ENCODE measurements around the gene SKAP1. TPM values are rescaled to one million over a fixed set of nuclear protein-coding genes. Genes with fewer than 3 reads are reported as not detected.

Gene SKAP1
- total RNA-seq, 1 experiment from 2014 or later, result 0.31 TPM

GRCh38 chr17:48317732-48318131, 112.3 kb downstream of the SKAP1 start:
- no peaks in the 10 kb centered on the region for H3F3A ChIP-seq (ENCODE audit: insufficient read depth, low read depth)
- no peaks in the 10 kb centered on the region for H3K4me1 ChIP-seq (replicated peaks; ENCODE audit: insufficient read depth)
- H3K4me3 ChIP-seq, result no peak overlapping the region
- H3K79me2 ChIP-seq (ENCODE audit: low read depth), result no peaks in the 10 kb centered on the region
- ChIA-PET POLR2A (ENCODE audit: unreplicated experiment) (no interaction called here), CTCF (no interaction called here)
- no peaks in the 10 kb centered on the region for H3K36me3 ChIP-seq (ENCODE audit: low read depth)
- H2AFZ ChIP-seq, result no peak overlapping the region
- no peak for DNase-seq
- no peaks in the 10 kb centered on the region for H4K20me1 ChIP-seq (ENCODE audit: insufficient read depth)
- intact Hi-C loops (cut with micrococcal nuclease; ENCODE audit: unreplicated experiment), result no loop called here
- H3K27ac ChIP-seq, result no peak overlapping the region
- BruUV-seq (replicated peaks), result no TSS peak
- no peaks in the 10 kb centered on the region for H3K9me2 ChIP-seq (ENCODE audit: insufficient read depth)
- no peaks in the 10 kb centered on the region for H3K9me3 ChIP-seq (ENCODE audit: insufficient read depth, low read depth)
- TF ChIP-seq EZH2 (IDR thresholded peaks at IDR 0.05; ENCODE audit: low read depth) (no peak), CTCF (conservative IDR thresholded peaks at IDR 0.05) (no peak)
- H3K27me3 ChIP-seq (ENCODE audit: insufficient read depth, low read depth), result no peaks in the 10 kb centered on the region
- H3K4me2 ChIP-seq, result no peak overlapping the region

GRCh38 chr17:48314716-48315115, 115.3 kb downstream of the SKAP1 start:
- H3K4me1 ChIP-seq (replicated peaks; ENCODE audit: insufficient read depth), result no peaks in the 10 kb centered on the region
- H3K4me3 ChIP-seq, result no peak overlapping the region
- no peak for TF ChIP-seq CTCF (conservative IDR thresholded peaks at IDR 0.05)
- TF ChIP-seq EZH2 (IDR thresholded peaks at IDR 0.05; ENCODE audit: low read depth), result no peak
- no peak overlapping the region for H2AFZ ChIP-seq
- H3K9me3 ChIP-seq (ENCODE audit: insufficient read depth, low read depth), result no peaks in the 10 kb centered on the region
- intact Hi-C loops (cut with micrococcal nuclease; ENCODE audit: unreplicated experiment), result no loop called here
- no peak overlapping the region for H3K4me2 ChIP-seq
- no peaks in the 10 kb centered on the region for H3K9me2 ChIP-seq (ENCODE audit: insufficient read depth)
- no peak overlapping the region for H3K27ac ChIP-seq
- no peaks in the 10 kb centered on the region for H4K20me1 ChIP-seq (ENCODE audit: insufficient read depth)
- no peaks in the 10 kb centered on the region for H3K27me3 ChIP-seq (ENCODE audit: insufficient read depth, low read depth)
- no TSS peak for BruUV-seq (replicated peaks)
- DNase-seq, result no peak
- H3F3A ChIP-seq (ENCODE audit: insufficient read depth, low read depth), result no peaks in the 10 kb centered on the region
- CTCF ChIA-PET, result no interaction called here
- no peaks in the 10 kb centered on the region for H3K79me2 ChIP-seq (ENCODE audit: low read depth)
- POLR2A ChIA-PET (ENCODE audit: unreplicated experiment), result no interaction called here
- no peaks in the 10 kb centered on the region for H3K36me3 ChIP-seq (ENCODE audit: low read depth)

- intact Hi-C loops (cut with micrococcal nuclease; ENCODE audit: unreplicated experiment), result no loop called here
- Histone ChIP-seq H2AFZ (no peak overlapping the region), H3K9me2 (ENCODE audit: insufficient read depth) (no peaks in the 10 kb centered on the region), H3K9me3 (ENCODE audit: insufficient read depth, low read depth) (no peaks in the 10 kb centered on the region), H3K79me2 (ENCODE audit: low read depth) (no peaks in the 10 kb centered on the region), H3K27me3 (ENCODE audit: insufficient read depth, low read depth) (no peaks in the 10 kb centered on the region), H3K27ac (no peak overlapping the region), H3K4me1 (replicated peaks; ENCODE audit: insufficient read depth) (no peaks in the 10 kb centered on the region), H3K4me2 (no peak overlapping the region), H3K4me3 (no peak overlapping the region), H4K20me1 (ENCODE audit: insufficient read depth) (no peaks in the 10 kb centered on the region), H3F3A (ENCODE audit: insufficient read depth, low read depth) (no peaks in the 10 kb centered on the region), H3K36me3 (ENCODE audit: low read depth) (no peaks in the 10 kb centered on the region)
- BruUV-seq (replicated peaks), result no TSS peak
- TF ChIP-seq EZH2 (IDR thresholded peaks at IDR 0.05; ENCODE audit: low read depth), result no peak
- TF ChIP-seq CTCF (conservative IDR thresholded peaks at IDR 0.05), result no peak
- POLR2A ChIA-PET (ENCODE audit: unreplicated experiment), result no interaction called here
- DNase-seq, result no peak
- CTCF ChIA-PET, result no interaction called here
These were observed 116.8 kb downstream of the SKAP1 start for GRCh38 chr17:48313096-48313755.
